Keratinocyte (primary cell): ENCODE results near the gene SCN9A.

Experiments used
- CTCF ChIP-seq, 3 experiments: IDR thresholded peaks in 1 of 3; conservative IDR thresholded peaks in 1 of 3; optimal IDR thresholded peaks in 1 of 3; 2 replicates in 2 of 3; 3 replicates in 1 of 3; pipeline versions ENCODE3 to v1.5.1; 2011; ENCODE audit warnings: low read length in 3 of 3, mild to moderate bottlenecking in 3 of 3, moderate library complexity in 2 of 3, control low read depth in 1 of 3, inconsistent platforms in 1 of 3; ENCODE audit not compliant: insufficient read depth in 2 of 3; ENCODE audit errors: extremely low read depth in 1 of 3
- EZH2 ChIP-seq: IDR thresholded peaks from one replicate; pipeline ENCODE4 v1.6.1; 2012; ENCODE audit warnings: inconsistent platforms, mild to moderate bottlenecking, low read length, moderate library complexity

GRCh38 chr2:166184789-166185188 lies 191.0 kb downstream of the SCN9A start:
- TF ChIP-seq EZH2 (no peak), CTCF (optimal IDR thresholded peaks at IDR 0.05 in 1 of 3, IDR thresholded peaks at IDR 0.05 in 1 of 3, conservative IDR thresholded peaks at IDR 0.05 in 1 of 3; ENCODE audit: extremely low read depth in 1 of 3, insufficient read depth in 2 of 3, low read length in 3 of 3) (no peak)
